SH-SY5Y (cell line): ENCODE measurements around the gene NR1I3.

Experiments used
- GATA2 ChIP-seq: IDR thresholded peaks from 2 replicates; pipeline ENCODE4 v1.6.1; 2011; ENCODE audit warnings: mild to moderate bottlenecking, low read depth, low read length
- GATA3 ChIP-seq: IDR thresholded peaks from 2 replicates; pipeline ENCODE4 v1.6.1; 2011; ENCODE audit warnings: low read depth, mild to moderate bottlenecking, low read length, moderate library complexity

- no peak for TF ChIP-seq GATA2
- no peak for TF ChIP-seq GATA3
Measured at GRCh38 chr1:161266836-161267235, 28.8 kb upstream of the NR1I3 start.
